K562 (cell line): ENCODE measurements around the gene NBR1. TPM values are rescaled to one million over a fixed set of nuclear protein-coding genes. Genes with fewer than 3 reads are reported as not detected.
A peak's percentile ranks its signal among the peaks of the same experiment; 100 is the strongest.

ENCODE experiments used
- ATF3 ChIP-seq, 2 experiments: fragments of 450-650 bp in 1 of 2; sonication (generic) in 1 of 2; formaldehyde crosslinking in 1 of 2; IDR thresholded peaks in 1 of 2; conservative IDR thresholded peaks in 1 of 2; 2 replicates each; pipeline versions ENCODE4 v1.6.1 to v1.8.1; 2016 to 2023; ENCODE audit warnings: mild to moderate bottlenecking in 2 of 2, moderate library complexity in 2 of 2, inconsistent platforms in 1 of 2, missing genetic modification reagents in 1 of 2
- BHLHE40 ChIP-seq: IDR thresholded peaks from 2 replicates; pipeline ENCODE4 v1.6.1; 2011; ENCODE audit warnings: low read length, improper control_type of control experiment
- BRD4 ChIP-seq: fragments of 200-600 bp; sonication (generic); IDR thresholded peaks from 2 replicates; pipeline ENCODE4 v1.6.1; 2017; ENCODE audit warnings: inconsistent platforms
- C11orf30 ChIP-seq: fragments of 450-650 bp; IDR thresholded peaks from 2 replicates; pipeline ENCODE4 v1.6.1; 2016; ENCODE audit warnings: low read depth, mild to moderate bottlenecking
- CHD1 ChIP-seq: fragments of 200-600 bp; sonication (generic); IDR thresholded peaks from one replicate; pipeline ENCODE4 v1.6.1; 2012; ENCODE audit warnings: mild to moderate bottlenecking, moderate library complexity, low read length, inconsistent platforms
- ESRRA ChIP-seq: fragments of 450-650 bp; IDR thresholded peaks from 2 replicates; pipeline ENCODE4 v1.6.1; 2014; ENCODE audit warnings: low read depth, mild to moderate bottlenecking, moderate library complexity, borderline replicate concordance
- ETV6 ChIP-seq, 3 experiments: fragments of 150-350 bp in 1 of 3; sonication (generic) in 1 of 3; formaldehyde crosslinking in 1 of 3; IDR thresholded peaks; 2 replicates each; pipeline versions ENCODE4 v1.6.1 to v1.8.0; 2014 to 2022; ENCODE audit warnings: borderline replicate concordance in 2 of 3, low read depth in 2 of 3, antibody characterized with exemption in 1 of 3, low read length in 1 of 3, mild to moderate bottlenecking in 1 of 3, missing genetic modification reagents in 1 of 3
- GABPA ChIP-seq: fragments of 200-800 bp; sonication (Bioruptor generic); conservative IDR thresholded peaks from 2 replicates; pipeline ENCODE4 v1.6.1; 2016; ENCODE audit warnings: low read depth, missing genetic modification characterization, missing compliant biosample characterization
- NRF1 ChIP-seq, 2 experiments: fragments of 450-650 bp; IDR thresholded peaks in 1 of 2; conservative IDR thresholded peaks in 1 of 2; 2 replicates each; pipeline ENCODE4 v1.6.1; 2014; ENCODE audit warnings: mild to moderate bottlenecking in 2 of 2
- OTX1 ChIP-seq: fragments of 450-650 bp; formaldehyde crosslinking; IDR thresholded peaks from 2 replicates; pipeline ENCODE4 v1.4.0; 2022; ENCODE audit warnings: mild to moderate bottlenecking
- POLR2B ChIP-seq: fragments of 450-650 bp; IDR thresholded peaks from 2 replicates; pipeline ENCODE4 v1.6.1; 2018; ENCODE audit warnings: low read depth; ENCODE audit not compliant: partially characterized antibody
- PREB ChIP-seq: sonication (generic); formaldehyde crosslinking; IDR thresholded peaks from 2 replicates; pipeline ENCODE4 v1.8.1; 2023; ENCODE audit warnings: mild to moderate bottlenecking, missing genetic modification reagents
- PTTG1 ChIP-seq: fragments of 450-650 bp; IDR thresholded peaks from 2 replicates; pipeline ENCODE4 v1.6.1; 2016; ENCODE audit warnings: low read depth, mild to moderate bottlenecking, missing genetic modification characterization, missing compliant biosample characterization
- RBM17 ChIP-seq: fragments of 200-400 bp; formaldehyde crosslinking; IDR thresholded peaks from 2 replicates; pipeline ENCODE4 v1.6.1; 2017; ENCODE audit warnings: low read depth, mild to moderate bottlenecking, low read length, borderline replicate concordance
- SMARCB1 ChIP-seq: IDR thresholded peaks from 2 replicates; pipeline ENCODE4 v1.6.1; 2011; ENCODE audit warnings: improper control_type of control experiment, low read depth; ENCODE audit not compliant: insufficient read length
- TBL1XR1 ChIP-seq, 2 experiments: IDR thresholded peaks; 2 replicates each; pipeline ENCODE4 v1.6.1; 2012; ENCODE audit warnings: improper control_type of control experiment in 2 of 2, low read length in 2 of 2, mild to moderate bottlenecking in 1 of 2
- ZBTB33 ChIP-seq: sonication (generic); formaldehyde crosslinking; IDR thresholded peaks from 2 replicates; pipeline ENCODE4 v1.8.1; 2023; ENCODE audit warnings: mild to moderate bottlenecking, missing genetic modification reagents
- ZFP1 ChIP-seq: fragments of 450-650 bp; formaldehyde crosslinking; IDR thresholded peaks from 2 replicates; pipeline ENCODE4 v1.4.0; 2020; ENCODE audit warnings: mild to moderate bottlenecking, mixed read lengths
- ZKSCAN1 ChIP-seq: fragments of 150-350 bp; IDR thresholded peaks from 2 replicates; pipeline ENCODE4 v1.6.1; 2016; ENCODE audit warnings: low read depth, low read length
- ZNF165 ChIP-seq: fragments of 250-450 bp; sonication (Bioruptor Pico); IDR thresholded peaks from 2 replicates; pipeline ENCODE4 v1.4.0; 2020; ENCODE audit warnings: borderline replicate concordance
- ZNF740 ChIP-seq, 3 experiments: fragments of 200-800 bp in 1 of 3; sonication (Bioruptor generic) in 1 of 3; sonication (generic) in 1 of 3; formaldehyde crosslinking in 1 of 3; IDR thresholded peaks; 2 replicates each; pipeline versions ENCODE4 v1.6.1 to v1.8.0; 2016 to 2022; ENCODE audit warnings: mild to moderate bottlenecking in 2 of 3, missing compliant biosample characterization in 2 of 3, missing genetic modification characterization in 2 of 3, missing genetic modification reagents in 1 of 3
- polyA plus RNA-seq, 8 experiments: library from polyadenylated mRNA; depleted of rRNA in 4 of 8; stranded (reverse) in 5 of 8; unstranded in 3 of 8; fragments of >200 nt; fragmentation: Nextera tagmentation in 2 of 8; fragmentation: Illumina TruSeq in 1 of 8; extraction: Ambion mirVana in 2 of 8; extraction: Trizol in 1 of 8; gene quantifications; 2 replicates each; pipeline versions ENCODE4 v1.2.1 to v1.2.3, GENCODE V29; 2011 to 2014; ENCODE audit warnings: inconsistent platforms in 1 of 8, missing spikeins in 1 of 8
- total RNA-seq, 7 experiments: library from RNA; depleted of rRNA in 6 of 7; stranded (reverse); fragments of >200 nt in 6 of 7; fragmentation: Illumina TruSeq in 2 of 7; extraction: Trizol in 2 of 7; gene quantifications; 2 replicates each; pipeline versions ENCODE4 v1.2.1 to v1.2.3, GENCODE V29; 2011 to 2021; ENCODE audit warnings: low replicate concordance in 1 of 7

The NBR1 gene
- total and polyA plus RNA-seq, 9 of the 15 experiments (the other 6 are each of a cell fraction or from before 2014, with no cell fraction given), result 4.2 to 70.1 (median 39.9) TPM

GRCh38 chr17:43171586-43172487 lies 823 bp downstream of the NBR1 start (continued):
- TF ChIP-seq PREB (CRISPR knock-in tag) (no peak; the same call in 1 of the 2 replicates), POLR2B (no peak), PTTG1 (tag) (no peak), TBL1XR1 (IDR thresholded peaks at IDR 0.05; ENCODE audit: low read length in 2 of 2) (0 out of 4 replicates have a peak, but pooled peaks of 1 of the 2 experiments have one; percentile 51), ZNF165 (no peak), SMARCB1 (no peak), ATF3 (IDR thresholded peaks at IDR 0.05) (no peak), ATF3 (CRISPR knock-in tag; conservative IDR thresholded peaks at IDR 0.05) (no peak), OTX1 (no peak), GABPA (peak; percentile 72), NRF1 (conservative IDR thresholded peaks at IDR 0.05 in 1 of 2, IDR thresholded peaks at IDR 0.05 in 1 of 2) (0 out of 4 replicates have a peak, but pooled peaks of 1 of the 2 experiments have one; percentile 19), ZKSCAN1 (no peak), RBM17 (no peak), BHLHE40 (peak; percentile 45; the same call in 1 of the 2 replicates), ZFP1 (CRISPR knock-in tag) (no peak), CHD1 (no peak), ZBTB33 (CRISPR knock-in tag) (no peak), BRD4 (no peak), C11orf30 (no peak), ETV6 (IDR thresholded peaks at IDR 0.05; ENCODE audit: borderline replicate concordance in 1 of 2, low read depth in 2 of 2, low read length in 1 of 2) (no peak), ETV6 (CRISPR knock-in tag; IDR thresholded peaks at IDR 0.05; ENCODE audit: borderline replicate concordance) (no peak), ZNF740 (CRISPR knock-in tag; IDR thresholded peaks at IDR 0.05) (no peak), ZNF740 (tag; IDR thresholded peaks at IDR 0.05) (no peak), ESRRA (no peak)
